ENCODE results near the gene HSBP1L1.

GRCh38 chr18:79971986-79972385 lies 7.5 kb downstream of the HSBP1L1 start:
- TF ChIP-seq EP300 (IDR thresholded peaks at IDR 0.05; ENCODE audit: borderline replicate concordance) (no peak), RAD21 (IDR thresholded peaks at IDR 0.05; ENCODE audit: low read depth) (no peak), EGR1 (IDR thresholded peaks at IDR 0.05) (no peak), TCF12 (IDR thresholded peaks at IDR 0.05; ENCODE audit: low read depth) (no peak), FOXM1 (IDR thresholded peaks at IDR 0.05; ENCODE audit: borderline replicate concordance, low read depth) (no peak), ZBTB7A (IDR thresholded peaks at IDR 0.05; ENCODE audit: low read depth) (no peak), YY1 (IDR thresholded peaks at IDR 0.05; ENCODE audit: low read depth) (no peak), TEAD4 (IDR thresholded peaks at IDR 0.05) (no peak), TAF1 (IDR thresholded peaks at IDR 0.05; ENCODE audit: low read depth) (no peak), CREB1 (IDR thresholded peaks at IDR 0.05; ENCODE audit: low read depth) (no peak), NFIC (IDR thresholded peaks at IDR 0.05) (no peak)
- TF ChIP-seq, protein P1, sequence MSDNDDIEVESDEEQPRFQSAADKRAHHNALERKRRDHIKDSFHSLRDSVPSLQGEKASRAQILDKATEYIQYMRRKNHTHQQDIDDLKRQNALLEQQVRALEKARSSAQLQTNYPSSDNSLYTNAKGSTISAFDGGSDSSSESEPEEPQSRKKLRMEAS (IDR thresholded peaks at IDR 0.05), result no peak
- TF ChIP-seq, protein P2, sequence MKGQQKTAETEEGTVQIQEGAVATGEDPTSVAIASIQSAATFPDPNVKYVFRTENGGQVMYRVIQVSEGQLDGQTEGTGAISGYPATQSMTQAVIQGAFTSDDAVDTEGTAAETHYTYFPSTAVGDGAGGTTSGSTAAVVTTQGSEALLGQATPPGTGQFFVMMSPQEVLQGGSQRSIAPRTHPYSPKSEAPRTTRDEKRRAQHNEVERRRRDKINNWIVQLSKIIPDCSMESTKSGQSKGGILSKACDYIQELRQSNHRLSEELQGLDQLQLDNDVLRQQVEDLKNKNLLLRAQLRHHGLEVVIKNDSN (IDR thresholded peaks at IDR 0.05), result no peak
- TF ChIP-seq, protein P3, sequence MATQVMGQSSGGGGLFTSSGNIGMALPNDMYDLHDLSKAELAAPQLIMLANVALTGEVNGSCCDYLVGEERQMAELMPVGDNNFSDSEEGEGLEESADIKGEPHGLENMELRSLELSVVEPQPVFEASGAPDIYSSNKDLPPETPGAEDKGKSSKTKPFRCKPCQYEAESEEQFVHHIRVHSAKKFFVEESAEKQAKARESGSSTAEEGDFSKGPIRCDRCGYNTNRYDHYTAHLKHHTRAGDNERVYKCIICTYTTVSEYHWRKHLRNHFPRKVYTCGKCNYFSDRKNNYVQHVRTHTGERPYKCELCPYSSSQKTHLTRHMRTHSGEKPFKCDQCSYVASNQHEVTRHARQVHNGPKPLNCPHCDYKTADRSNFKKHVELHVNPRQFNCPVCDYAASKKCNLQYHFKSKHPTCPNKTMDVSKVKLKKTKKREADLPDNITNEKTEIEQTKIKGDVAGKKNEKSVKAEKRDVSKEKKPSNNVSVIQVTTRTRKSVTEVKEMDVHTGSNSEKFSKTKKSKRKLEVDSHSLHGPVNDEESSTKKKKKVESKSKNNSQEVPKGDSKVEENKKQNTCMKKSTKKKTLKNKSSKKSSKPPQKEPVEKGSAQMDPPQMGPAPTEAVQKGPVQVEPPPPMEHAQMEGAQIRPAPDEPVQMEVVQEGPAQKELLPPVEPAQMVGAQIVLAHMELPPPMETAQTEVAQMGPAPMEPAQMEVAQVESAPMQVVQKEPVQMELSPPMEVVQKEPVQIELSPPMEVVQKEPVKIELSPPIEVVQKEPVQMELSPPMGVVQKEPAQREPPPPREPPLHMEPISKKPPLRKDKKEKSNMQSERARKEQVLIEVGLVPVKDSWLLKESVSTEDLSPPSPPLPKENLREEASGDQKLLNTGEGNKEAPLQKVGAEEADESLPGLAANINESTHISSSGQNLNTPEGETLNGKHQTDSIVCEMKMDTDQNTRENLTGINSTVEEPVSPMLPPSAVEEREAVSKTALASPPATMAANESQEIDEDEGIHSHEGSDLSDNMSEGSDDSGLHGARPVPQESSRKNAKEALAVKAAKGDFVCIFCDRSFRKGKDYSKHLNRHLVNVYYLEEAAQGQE (IDR thresholded peaks at IDR 0.05; ENCODE audit: low read depth), result no peak

Measured in Ishikawa (cell line).